Natural killer cell (primary cell): Measurements from ENCODE around the gene SHBG. TPM values are rescaled to one million over a fixed set of nuclear protein-coding genes. Genes with fewer than 3 reads are reported as not detected.
A peak's percentile ranks its signal among the peaks of the same experiment; 100 is the strongest.

Source experiments
- ATAC-seq, 3 donors: fragments of 150-1000 bp in 2 of 3; fragments of 200-7000 bp in 1 of 3; cut with Tn5 transposase; 1 replicate in 1 of 3; 2 replicates in 2 of 3; pipeline ENCODE4 v1.10.0; 2021; ENCODE audit warnings: mild to moderate bottlenecking in 2 of 3, moderate library complexity in 2 of 3
- DNase-seq, 2 donors: peaks; one replicate each; pipeline versions ENCODE4 v3.0.0 to v3.0.0-alpha.2; 2013 to 2021; ENCODE audit warnings: mixed read lengths in 1 of 2
- H3K27ac ChIP-seq: one replicate; pipeline ENCODE4 v1.5.1; 2013; ENCODE audit warnings: mild to moderate bottlenecking, low read length
- H3K27me3 ChIP-seq: one replicate; pipeline ENCODE4 v1.6.1; 2013; ENCODE audit warnings: low read length; ENCODE audit not compliant: control insufficient read depth, insufficient read depth
- H3K36me3 ChIP-seq: one replicate; pipeline ENCODE4 v1.6.1; 2013; ENCODE audit warnings: low read length; ENCODE audit not compliant: control insufficient read depth, insufficient read depth
- H3K4me1 ChIP-seq: one replicate; pipeline ENCODE4 v1.6.1; 2013; ENCODE audit warnings: low read length; ENCODE audit not compliant: control insufficient read depth, insufficient read depth
- H3K4me3 ChIP-seq: one replicate; pipeline ENCODE4 v1.5.1; 2013; ENCODE audit warnings: low read length
- H3K9me3 ChIP-seq: one replicate; pipeline ENCODE4 v1.6.1; 2013; ENCODE audit warnings: low read length; ENCODE audit not compliant: control insufficient read depth, insufficient read depth
- H3K27ac Mint-ChIP-seq, 2 donors: one replicate each; pipeline ENCODE4 v1.8.0; 2022; ENCODE audit warnings: mild to moderate bottlenecking in 2 of 2, mixed read lengths in 2 of 2, moderate library complexity in 1 of 2
- H3K27me3 Mint-ChIP-seq, 2 donors: one replicate each; pipeline ENCODE4 v1.8.0; 2022; ENCODE audit warnings: low read depth in 2 of 2, mixed read lengths in 2 of 2
- H3K36me3 Mint-ChIP-seq: one replicate; pipeline ENCODE4 v1.8.0; 2022; ENCODE audit warnings: mixed read lengths
- H3K4me1 Mint-ChIP-seq, 2 donors: one replicate each; pipeline ENCODE4 v1.8.0; 2022; ENCODE audit warnings: mixed read lengths in 2 of 2
- H3K4me3 Mint-ChIP-seq: one replicate; pipeline ENCODE4 v1.8.0; 2022; ENCODE audit warnings: mild to moderate bottlenecking, moderate library complexity, mixed read lengths
- H3K9me3 Mint-ChIP-seq, 2 donors: one replicate each; pipeline ENCODE4 v1.8.0; 2022; ENCODE audit warnings: mixed read lengths in 2 of 2
- WGBS: methylation state at CpG from one replicate; pipeline ENCODE4 v1.1.7; 2013; ENCODE audit warnings: missing lambda C conversion rate; ENCODE audit not compliant: insufficient coverage; 5-methylcytosine and 5-hydroxymethylcytosine counted together
- intact Hi-C: fragments of 100-400 bp; cut with micrococcal nuclease; formaldehyde crosslinking; loops from one replicate; pipeline ENCODE4 v1.14.2; 2022
- total RNA-seq, 4 donors: library from RNA; stranded (reverse); fragments of 120-200 nt in 1 of 4; gene quantifications; one replicate each; pipeline versions ENCODE4 v1.2.3 to v1.2.4, GENCODE V29; 2013 to 2022
- TF ChIP-seq, protein P1 (sequence below): fragments of 200-600 bp; IDR thresholded peaks from one replicate; pipeline ENCODE4 v1.8.0; 2022; ENCODE audit warnings: antibody characterized with exemption

Gene SHBG
- total RNA-seq, 3 donors from 2014 or later (not counting 1 experiment from before 2014, with no cell fraction given): not detected

DNA sequence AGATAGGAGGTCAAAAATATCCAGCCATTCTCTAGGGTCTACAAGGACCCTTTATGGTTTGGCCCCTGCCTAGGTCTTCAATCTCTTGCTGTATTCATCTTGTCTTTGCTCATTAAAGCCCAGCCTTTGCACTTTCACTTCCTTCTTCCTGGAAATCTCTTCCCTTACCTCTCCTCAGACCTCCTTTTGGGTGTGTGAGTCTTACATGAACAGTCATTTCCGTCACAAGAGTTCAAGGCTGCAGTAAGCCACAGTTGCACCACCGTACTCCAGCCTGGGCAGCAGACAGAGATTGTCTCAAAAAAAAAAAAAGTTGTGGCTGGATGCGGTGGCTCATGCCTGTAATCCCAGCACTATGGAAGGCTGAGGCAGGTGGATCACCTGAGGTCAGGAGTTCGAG lies 14.8 kb downstream of the SHBG start:
- H3K27ac Mint-ChIP-seq: no peak overlapping the region
- no peak overlapping the region for H3K4me3 Mint-ChIP-seq
- intact Hi-C loops: no loop called here
- H3K9me3 Mint-ChIP-seq: no peaks in the 10 kb centered on the region
- H3K4me1 Mint-ChIP-seq: peaks cover 0 to 5% of the 10 kb centered on the region in 2 donors
- H3K27me3 Mint-ChIP-seq: peaks cover under 1 to 11% of the 10 kb centered on the region in 2 donors
- Histone ChIP-seq H3K36me3 (no peaks in the 10 kb centered on the region), H3K9me3 (no peaks in the 10 kb centered on the region), H3K27me3 (peaks cover 4% of the 10 kb centered on the region), H3K4me3 (no peak overlapping the region), H3K4me1 (peaks cover under 1% of the 10 kb centered on the region), H3K27ac (no peak overlapping the region)
- TF ChIP-seq, protein P1, sequence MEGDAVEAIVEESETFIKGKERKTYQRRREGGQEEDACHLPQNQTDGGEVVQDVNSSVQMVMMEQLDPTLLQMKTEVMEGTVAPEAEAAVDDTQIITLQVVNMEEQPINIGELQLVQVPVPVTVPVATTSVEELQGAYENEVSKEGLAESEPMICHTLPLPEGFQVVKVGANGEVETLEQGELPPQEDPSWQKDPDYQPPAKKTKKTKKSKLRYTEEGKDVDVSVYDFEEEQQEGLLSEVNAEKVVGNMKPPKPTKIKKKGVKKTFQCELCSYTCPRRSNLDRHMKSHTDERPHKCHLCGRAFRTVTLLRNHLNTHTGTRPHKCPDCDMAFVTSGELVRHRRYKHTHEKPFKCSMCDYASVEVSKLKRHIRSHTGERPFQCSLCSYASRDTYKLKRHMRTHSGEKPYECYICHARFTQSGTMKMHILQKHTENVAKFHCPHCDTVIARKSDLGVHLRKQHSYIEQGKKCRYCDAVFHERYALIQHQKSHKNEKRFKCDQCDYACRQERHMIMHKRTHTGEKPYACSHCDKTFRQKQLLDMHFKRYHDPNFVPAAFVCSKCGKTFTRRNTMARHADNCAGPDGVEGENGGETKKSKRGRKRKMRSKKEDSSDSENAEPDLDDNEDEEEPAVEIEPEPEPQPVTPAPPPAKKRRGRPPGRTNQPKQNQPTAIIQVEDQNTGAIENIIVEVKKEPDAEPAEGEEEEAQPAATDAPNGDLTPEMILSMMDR: no peak
- ATAC-seq (peak in 1 of 3 donors; percentile 35), DNase-seq (no peak)
- WGBS: 75% methylated on average over 4 of the region's 4 CpGs
- H3K36me3 Mint-ChIP-seq: no peaks in the 10 kb centered on the region

DNA sequence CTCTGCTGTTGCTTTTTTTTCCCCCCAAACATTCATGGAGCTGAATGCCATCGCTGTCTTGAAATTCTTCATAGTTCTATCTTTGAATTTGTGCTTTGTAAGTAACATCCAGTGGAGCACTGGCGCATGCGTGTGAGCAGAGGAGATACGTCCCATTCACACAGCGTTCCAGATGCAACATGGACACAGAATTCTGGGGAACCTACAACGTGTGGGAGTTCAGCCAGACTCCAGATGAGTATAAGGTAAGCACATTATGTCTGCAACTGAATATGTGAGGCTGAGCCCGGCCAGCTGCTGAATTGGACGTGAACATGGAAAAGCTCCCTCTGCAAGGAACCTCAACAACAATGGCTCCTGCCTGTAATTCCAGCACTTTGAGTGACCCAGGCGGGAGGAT lies 16.5 kb downstream of the SHBG start:
- no peak for ATAC-seq
- no peak overlapping the region for H3K4me3 Mint-ChIP-seq
- 79% methylated on average over 9 of the region's 9 CpGs for WGBS
- no peak overlapping the region for H3K4me3 ChIP-seq
- no peaks in the 10 kb centered on the region for H3K36me3 Mint-ChIP-seq
- peaks cover 15 to 21% of the 10 kb centered on the region in 2 donors for H3K4me1 Mint-ChIP-seq
- H3K4me1 ChIP-seq: peaks cover 17% of the 10 kb centered on the region
- no peak overlapping the region for H3K27ac ChIP-seq
- H3K27me3 ChIP-seq: peaks cover 18% of the 10 kb centered on the region
- peaks cover 16 to 26% of the 10 kb centered on the region in 2 donors for H3K27me3 Mint-ChIP-seq
- no peak for DNase-seq
- intact Hi-C loops: no loop called here
- TF ChIP-seq, protein P1: no peak
- H3K27ac Mint-ChIP-seq: no peak overlapping the region
- H3K9me3 Mint-ChIP-seq: no peaks in the 10 kb centered on the region
- no peaks in the 10 kb centered on the region for H3K36me3 ChIP-seq
- H3K9me3 ChIP-seq: no peaks in the 10 kb centered on the region

DNA sequence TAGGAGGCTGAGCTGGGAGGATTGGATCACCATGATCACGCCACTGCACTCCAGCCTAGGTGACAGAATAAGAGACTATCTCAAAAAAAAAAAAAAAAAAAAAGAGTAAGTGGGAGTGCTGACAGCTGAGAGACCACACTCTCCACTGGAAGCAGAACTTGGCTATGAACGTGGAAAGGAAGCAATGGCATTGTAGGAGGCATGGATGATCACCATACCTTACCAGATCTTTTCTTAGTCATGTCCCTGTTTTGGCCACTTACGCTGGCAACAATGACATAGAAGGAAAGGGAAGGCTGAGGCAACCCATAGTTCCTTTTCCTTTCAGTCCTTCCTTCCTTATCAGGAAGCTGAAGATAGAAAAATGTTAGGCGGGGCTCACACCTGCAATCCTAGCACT lies 17.1 kb downstream of the SHBG start:
- Histone ChIP-seq H3K27ac (no peak overlapping the region), H3K4me1 (peaks cover 19% of the 10 kb centered on the region), H3K27me3 (peaks cover 18% of the 10 kb centered on the region), H3K4me3 (no peak overlapping the region), H3K9me3 (no peaks in the 10 kb centered on the region), H3K36me3 (no peaks in the 10 kb centered on the region)
- Mint-ChIP-seq H3K4me3 (no peak overlapping the region), H3K27me3 (peaks cover 16 to 26% of the 10 kb centered on the region in 2 donors), H3K4me1 (peaks cover 15 to 17% of the 10 kb centered on the region in 2 donors), H3K27ac (no peak overlapping the region), H3K9me3 (no peaks in the 10 kb centered on the region), H3K36me3 (no peaks in the 10 kb centered on the region)
- DNase-seq (no peak), ATAC-seq (no peak)
- TF ChIP-seq, protein P1: no peak
- intact Hi-C loops: no loop called here
- WGBS: 95% methylated on average over 3 of the region's 4 CpGs

DNA sequence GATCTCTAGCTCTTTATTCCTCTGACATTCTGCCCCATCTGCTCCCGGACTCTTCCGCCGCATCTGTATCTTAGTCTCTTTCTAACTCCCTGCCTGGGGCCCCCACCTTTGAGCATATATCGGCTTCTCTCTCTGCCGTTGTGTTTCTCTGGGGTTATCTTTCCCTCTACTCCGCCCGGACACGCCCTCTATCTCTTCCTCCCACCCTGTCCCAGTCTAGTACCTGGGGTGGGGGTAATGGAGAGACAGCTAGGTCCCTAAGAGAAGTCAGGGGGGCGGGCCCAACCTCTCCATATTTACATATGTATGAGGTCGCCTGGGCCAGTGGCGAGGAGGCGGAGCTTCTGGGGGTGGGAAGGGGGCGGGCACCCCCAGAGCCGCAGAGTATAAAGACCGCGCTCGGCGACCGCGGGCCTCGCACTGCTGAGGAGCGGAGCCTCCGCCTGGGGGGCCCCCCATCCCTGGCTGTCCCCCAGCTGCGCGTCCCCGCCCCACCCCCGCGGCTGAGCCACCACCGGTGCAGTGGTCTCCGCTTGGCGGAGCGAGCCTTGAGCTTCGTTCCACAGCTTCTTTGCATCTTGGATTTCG lies 20.7 kb downstream of the SHBG start, which contains the start of gene ATP1B2:
Gene ATP1B2, plus strand, starts transcription at position 418 of the 588 bp plus-strand sequence. CDS start 593 bp downstream, outside the sequence.
- DNase-seq (peak; percentile 58 to 87), ATAC-seq (peak; percentile 86 to 93 (median 91))
- peak within 1 kb of the TSS; percentile 95 for H3K4me3 Mint-ChIP-seq
- H3K9me3 Mint-ChIP-seq: no peaks in the 10 kb centered on the region
- TF ChIP-seq, protein P1: no peak
- intact Hi-C loops: no loop called here
- H3K36me3 Mint-ChIP-seq: no peaks in the 10 kb centered on the region
- H3K36me3 ChIP-seq: no peaks in the 10 kb centered on the region
- peak within 1 kb of the TSS; percentile 27 for H3K4me3 ChIP-seq
- peaks cover 24% of the 10 kb centered on the region for H3K27me3 ChIP-seq
- no peaks in the 10 kb centered on the region for H3K9me3 ChIP-seq
- H3K27ac ChIP-seq: no peak within 1 kb of the TSS
- H3K4me1 ChIP-seq: peaks cover 19% of the 10 kb centered on the region
- peaks cover 28 to 36% of the 10 kb centered on the region in 2 donors for H3K27me3 Mint-ChIP-seq
- H3K27ac Mint-ChIP-seq: peak within 1 kb of the TSS in 1 of 2 donors; percentile 62
- WGBS: 2% methylated on average over 29 of the region's 34 CpGs
- H3K4me1 Mint-ChIP-seq: peaks cover 15 to 17% of the 10 kb centered on the region in 2 donors
